HK-2 (cell line): Measurements from ENCODE around the gene MAST4.

Experiments
- DNase-seq: peaks from one replicate; pipeline ENCODE4 v3.0.0-alpha.2; 2018; ENCODE audit not compliant: unreplicated experiment

Gene MAST4

GRCh38 chr5:66697796-66698564 lies 101.8 kb downstream of the MAST4 start:
- no peak for DNase-seq

- DNase-seq, result no peak
These were observed 105.1 kb downstream of the MAST4 start for GRCh38 chr5:66701244-66701643.

- DNase-seq, result no peak
These were observed 106.2 kb downstream of the MAST4 start for GRCh38 chr5:66702426-66702825.

GRCh38 chr5:66704790-66705425 lies 108.7 kb downstream of the MAST4 start:
- no peak for DNase-seq

- no peak for DNase-seq
These were observed 112.2 kb downstream of the MAST4 start for GRCh38 chr5:66708368-66708767.

- DNase-seq, result no peak
These were observed 114.4 kb downstream of the MAST4 start for GRCh38 chr5:66710557-66711088.

- DNase-seq, result no peak
These were observed 117.8 kb downstream of the MAST4 start for GRCh38 chr5:66713998-66714397.

- no peak for DNase-seq
These were observed 121.5 kb downstream of the MAST4 start for GRCh38 chr5:66717455-66718373.

- DNase-seq, result no peak
These were observed 122.3 kb downstream of the MAST4 start for GRCh38 chr5:66718374-66719002.

- DNase-seq, result no peak
These were observed 124.6 kb downstream of the MAST4 start for GRCh38 chr5:66720780-66721179.

- no peak for DNase-seq
These were observed 126.5 kb downstream of the MAST4 start for GRCh38 chr5:66722686-66723085.

- DNase-seq, result no peak
These were observed 128.4 kb downstream of the MAST4 start for GRCh38 chr5:66724349-66725139.

GRCh38 chr5:66727630-66728029 lies 131.4 kb downstream of the MAST4 start:
- no peak for DNase-seq

GRCh38 chr5:66728049-66728448 lies 131.9 kb downstream of the MAST4 start:
- no peak for DNase-seq

- no peak for DNase-seq
These were observed 140.9 kb downstream of the MAST4 start for GRCh38 chr5:66737096-66737495.

- DNase-seq, result no peak
These were observed 141.9 kb downstream of the MAST4 start for GRCh38 chr5:66738136-66738535.

- DNase-seq, result no peak
These were observed 142.8 kb downstream of the MAST4 start for GRCh38 chr5:66739021-66739420.

GRCh38 chr5:66739951-66740350 lies 143.8 kb downstream of the MAST4 start:
- DNase-seq, result no peak

- DNase-seq, result no peak
These were observed 145.2 kb downstream of the MAST4 start for GRCh38 chr5:66741394-66741793.

- no peak for DNase-seq
These were observed 146.1 kb downstream of the MAST4 start for GRCh38 chr5:66742083-66742895.
